HG03103 (cell line): ENCODE results near the gene TMTC1.
"Not testable (repeated sequence)": the region's sequence is repeated elsewhere in the genome, so short reads cannot be mapped to it uniquely, and the experiment has no call there.

Source experiments
- ATAC-seq: cut with Tn5 transposase; IDR thresholded peaks from one replicate; pipeline ENCODE4 v1.9.1; 2021; ENCODE audit warnings: low read depth; ENCODE audit not compliant: unreplicated experiment

Gene TMTC1

DNA sequence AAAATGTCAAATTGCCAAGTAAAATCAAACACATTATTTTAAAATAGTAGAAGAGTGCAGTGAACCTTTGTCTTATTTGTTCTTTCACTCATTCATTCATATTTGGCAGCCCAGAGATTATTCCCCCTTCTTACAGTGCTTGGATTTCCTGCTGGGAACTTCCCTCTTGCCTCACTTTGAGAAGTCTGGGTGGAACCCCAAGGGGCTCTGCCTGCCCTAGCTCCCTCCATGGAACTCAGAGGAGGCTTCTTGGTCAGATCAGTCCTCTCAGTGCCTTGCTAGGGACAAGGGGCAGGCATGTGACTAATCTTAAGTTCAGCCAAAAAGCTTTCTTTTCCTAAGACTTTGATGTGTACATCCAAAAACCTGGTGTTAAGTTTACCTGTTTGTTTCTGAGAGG is 201.6 kb downstream of the TMTC1 start:
- ATAC-seq: no peak

DNA sequence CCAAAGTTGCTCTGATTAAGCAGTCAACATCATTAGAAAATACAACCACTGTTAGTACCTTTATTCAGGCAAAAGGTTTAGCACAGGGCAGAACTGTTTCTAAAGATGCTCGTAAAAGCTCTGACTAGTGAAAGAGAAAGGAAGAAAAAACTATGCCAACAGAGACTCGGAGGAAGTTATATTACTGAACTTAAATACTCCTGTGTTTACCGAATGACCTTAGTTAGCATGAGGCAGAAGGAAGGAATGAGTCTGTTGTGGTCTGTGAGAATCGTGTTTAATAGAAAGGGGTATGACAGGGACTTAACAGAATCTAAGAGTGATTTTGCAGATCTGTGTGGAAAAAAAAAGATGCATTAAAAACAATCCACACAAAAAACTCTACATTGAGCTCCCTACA is 202.1 kb downstream of the TMTC1 start:
- no peak for ATAC-seq

DNA sequence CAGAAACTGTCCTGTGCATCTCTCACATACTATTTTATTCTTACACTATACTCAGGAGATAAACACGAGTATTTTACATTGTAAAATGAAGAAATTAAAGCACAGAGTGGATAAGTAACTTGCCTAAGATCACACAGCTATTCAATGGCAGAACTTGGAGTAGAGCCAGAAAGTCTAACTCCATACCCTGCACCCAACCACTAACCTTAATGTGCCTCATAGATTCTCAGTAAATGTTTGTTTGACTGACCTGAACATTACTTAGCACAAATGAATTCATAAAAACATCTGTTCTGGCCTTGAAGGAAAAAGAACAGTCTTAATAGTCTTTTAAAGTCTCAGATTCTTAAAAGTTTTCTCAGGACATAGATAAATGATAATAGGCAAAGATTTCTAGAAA is 202.8 kb downstream of the TMTC1 start:
- no peak for ATAC-seq

DNA sequence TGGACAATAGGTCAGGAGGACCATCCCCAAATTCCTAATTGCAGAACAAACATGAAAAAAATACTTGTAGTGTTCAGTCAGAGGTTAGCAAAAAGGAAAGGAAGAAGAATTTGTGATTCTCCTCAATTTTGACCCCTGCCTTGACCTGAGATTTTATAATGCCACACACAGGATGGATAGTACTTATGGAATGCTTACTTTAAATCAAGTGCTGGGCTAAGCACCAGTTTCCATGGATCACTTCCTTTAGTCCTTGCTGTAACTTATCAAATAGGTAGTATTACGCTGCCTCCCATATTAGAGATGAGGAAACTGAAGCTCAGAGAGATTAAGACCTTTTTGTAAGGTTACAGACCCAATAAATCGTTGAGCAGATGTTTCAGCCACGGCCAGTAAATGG is 205.0 kb downstream of the TMTC1 start:
- no peak for ATAC-seq

DNA sequence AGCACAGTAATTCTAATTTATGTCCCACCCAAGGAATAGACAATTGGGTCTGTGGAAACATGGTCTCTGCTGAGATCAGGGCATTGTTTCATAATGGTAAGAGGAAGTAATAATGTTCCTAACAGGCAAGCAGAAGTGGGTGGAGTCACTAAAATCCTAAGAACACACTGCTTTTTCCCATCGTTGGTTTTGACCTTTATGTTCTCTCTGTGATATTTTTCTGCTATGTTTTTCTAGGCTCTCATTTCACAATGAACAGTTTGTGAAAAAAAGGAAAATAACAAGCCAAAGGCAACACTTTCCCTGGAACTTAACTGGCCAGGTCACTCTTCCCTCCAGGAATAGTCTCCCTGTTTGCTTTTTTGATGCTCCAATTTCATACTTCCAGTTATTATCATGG is 205.7 kb downstream of the TMTC1 start:
- no peak for ATAC-seq

DNA sequence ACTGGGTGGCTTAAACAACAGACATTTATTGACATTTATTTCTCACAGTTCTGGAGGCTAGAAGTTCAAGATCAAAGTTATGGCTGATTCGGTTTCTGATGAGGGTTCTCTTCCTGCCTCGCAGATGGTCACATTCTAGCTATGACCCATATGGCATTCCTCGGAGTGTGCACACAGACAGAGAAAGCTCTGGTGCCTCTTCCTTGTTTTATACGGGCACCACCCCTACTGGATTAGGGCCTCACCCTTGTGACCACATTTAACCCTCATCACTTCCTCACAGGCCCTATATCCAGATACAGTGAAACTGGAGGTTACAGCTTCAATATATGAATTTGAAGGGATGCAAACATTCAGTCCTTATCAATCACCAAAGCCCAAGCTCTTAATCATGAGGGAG is 209.2 kb downstream of the TMTC1 start:
- ATAC-seq: no peak

DNA sequence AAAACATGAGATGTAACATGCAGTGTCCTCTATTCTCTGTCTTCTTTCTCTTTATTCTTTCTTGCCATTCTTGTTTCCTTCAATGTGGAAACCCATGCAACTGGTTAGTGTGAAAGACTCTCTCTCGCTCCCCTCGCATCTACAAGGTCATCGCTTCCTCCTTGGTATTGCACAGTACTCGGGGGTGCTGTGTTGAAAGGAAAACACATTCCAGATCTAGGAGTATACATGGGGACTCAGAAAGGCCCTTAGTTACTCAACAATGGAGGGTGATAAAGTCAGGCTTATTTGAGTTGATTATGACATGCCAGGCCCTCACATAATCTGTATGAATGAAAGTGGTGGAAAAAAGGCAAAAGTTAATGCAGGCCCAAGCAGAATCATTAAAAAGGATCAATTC is 210.8 kb downstream of the TMTC1 start:
- ATAC-seq: no peak

DNA sequence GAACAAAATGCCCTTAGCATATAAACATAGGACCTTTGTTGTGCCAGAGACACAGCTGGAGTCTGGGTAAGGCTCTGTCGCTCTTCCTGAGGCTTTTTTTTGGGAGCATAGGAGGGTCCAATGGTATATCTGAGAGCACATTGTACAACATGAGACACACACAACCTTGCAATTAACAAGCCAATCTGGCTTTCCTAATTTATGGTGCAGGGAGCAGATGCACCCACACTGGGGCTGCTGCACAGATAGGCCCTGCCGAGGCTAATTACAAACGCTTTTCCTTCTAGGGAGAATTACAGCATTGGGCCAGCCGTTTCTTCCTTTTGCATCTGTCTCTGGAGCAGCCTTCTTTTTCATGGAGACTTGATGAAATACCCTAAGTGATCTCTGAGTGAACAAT is 211.3 kb downstream of the TMTC1 start:
- no peak for ATAC-seq

DNA sequence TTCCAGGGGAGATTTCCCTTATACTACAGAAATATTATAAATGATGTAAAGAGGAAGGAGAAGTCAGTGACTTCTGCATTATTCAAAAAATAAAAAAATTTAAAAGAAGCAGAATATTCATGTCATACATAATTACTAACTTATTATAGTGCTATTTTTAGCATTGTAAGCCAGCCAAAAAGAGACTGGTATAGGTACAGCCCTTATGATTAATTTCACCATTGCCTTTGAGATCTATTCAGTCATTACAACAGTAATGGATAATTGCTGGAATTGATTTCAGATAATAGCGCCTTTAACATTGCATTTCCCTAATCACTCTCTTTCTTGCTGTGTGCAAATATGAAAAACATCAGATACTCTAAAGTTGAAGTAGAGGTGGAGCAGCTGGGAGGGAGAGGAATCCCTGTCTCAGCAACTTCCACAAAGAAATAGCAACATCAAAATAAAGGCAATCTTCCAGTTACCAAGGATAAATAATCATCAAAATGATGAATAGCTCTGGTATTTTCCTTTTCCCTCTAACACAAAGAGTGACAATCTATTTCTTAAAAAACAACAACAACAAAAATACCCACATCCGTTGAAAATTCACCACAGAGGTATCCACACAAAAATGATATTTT is 214.5 kb downstream of the TMTC1 start:
- ATAC-seq: no peak

DNA sequence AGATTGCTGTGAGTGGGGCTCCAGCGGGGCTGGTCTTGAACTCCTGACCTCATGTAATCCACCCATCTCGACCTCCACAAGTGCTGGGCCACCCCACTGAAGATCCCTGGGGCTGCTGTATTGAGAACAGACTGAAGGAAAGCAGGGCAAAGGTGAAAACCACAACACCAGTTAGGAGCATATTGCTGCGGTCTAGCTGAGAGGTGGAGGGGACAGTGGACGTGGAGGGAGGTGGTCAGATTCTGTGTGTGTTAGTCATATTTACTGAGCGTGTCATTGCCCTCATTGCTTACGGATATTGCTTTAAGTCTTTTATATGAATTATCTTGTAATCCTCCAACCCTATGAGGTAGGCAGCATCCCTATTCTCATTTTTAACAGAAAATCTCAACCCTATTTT is 217.3 kb downstream of the TMTC1 start:
- no peak for ATAC-seq

DNA sequence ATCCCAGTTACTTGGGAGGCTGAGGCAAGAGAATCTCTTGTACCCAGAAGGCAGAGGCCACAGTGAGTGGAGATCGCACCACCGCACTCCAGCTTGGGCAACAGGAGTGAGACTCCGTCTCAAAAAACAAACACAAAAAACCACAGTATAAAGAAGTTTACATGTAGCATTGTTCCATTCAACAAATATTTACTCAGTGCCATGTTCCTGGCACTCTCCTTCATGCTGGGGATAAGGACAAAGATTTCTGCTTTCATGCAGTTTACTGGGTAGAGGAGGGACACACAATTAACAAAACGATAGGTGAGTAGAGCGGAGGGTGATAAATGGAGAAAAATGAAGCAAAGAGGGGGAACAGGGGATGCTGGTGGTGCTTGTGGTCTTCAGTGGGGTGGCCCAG is 218.0 kb downstream of the TMTC1 start:
- ATAC-seq: no peak

DNA sequence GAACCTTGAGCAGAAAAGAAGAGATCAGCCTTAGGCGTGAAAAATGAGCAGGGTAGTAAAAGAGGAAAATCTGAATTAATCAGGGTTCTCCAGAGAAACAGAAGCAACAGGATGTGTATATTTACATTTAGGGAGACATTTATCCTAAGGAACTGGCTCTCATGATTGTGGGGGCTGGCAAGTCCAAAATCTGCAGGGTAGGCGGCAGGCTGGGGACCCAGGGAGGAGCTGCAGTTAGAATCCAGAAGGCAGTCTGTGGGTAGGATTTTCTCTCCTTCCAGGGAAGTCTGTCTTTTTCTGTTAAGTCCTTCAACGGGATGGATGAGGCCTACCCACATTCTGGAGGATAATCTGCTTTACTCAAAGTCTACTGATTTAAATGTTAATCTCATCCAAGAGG is 218.8 kb downstream of the TMTC1 start:
- no peak for ATAC-seq

DNA sequence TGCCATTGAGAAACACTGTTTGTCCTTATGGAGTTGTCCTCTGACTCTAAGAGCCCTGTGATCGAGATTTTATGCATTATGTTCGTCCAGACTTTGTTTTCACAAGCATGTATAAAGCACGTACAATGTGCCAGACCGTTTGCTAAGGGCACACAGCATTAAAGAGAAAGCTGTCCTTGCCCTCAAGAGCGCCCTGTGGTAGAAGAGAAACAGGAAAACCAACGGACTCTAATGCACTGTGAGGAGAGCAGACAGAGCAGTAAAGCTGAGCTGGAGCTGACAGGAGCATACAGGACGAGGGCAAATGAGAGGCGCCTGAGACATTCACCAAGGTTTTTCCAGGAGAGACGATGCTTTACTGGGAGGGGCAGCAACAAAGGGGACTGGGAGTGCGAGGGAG is 220.1 kb downstream of the TMTC1 start:
- no peak for ATAC-seq

DNA sequence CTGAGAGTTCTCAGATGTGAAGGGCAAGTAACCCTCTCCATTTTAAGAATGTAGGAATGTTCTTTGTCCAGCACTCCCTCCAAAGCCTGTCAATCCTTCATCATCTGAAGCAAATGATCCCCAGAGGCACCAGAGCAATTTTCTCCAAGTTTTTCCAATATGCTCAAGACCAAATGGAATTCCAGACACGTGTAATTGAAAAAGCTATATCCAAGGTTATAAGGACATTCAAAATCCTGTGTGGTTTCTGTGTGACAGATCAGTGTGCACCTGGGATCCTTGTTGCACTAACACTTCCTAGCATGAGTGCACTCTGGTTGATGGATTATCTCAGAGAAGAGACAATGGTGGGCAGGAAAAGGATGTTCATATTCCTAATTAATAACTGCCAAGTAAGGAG is 220.7 kb downstream of the TMTC1 start:
- ATAC-seq: no peak

DNA sequence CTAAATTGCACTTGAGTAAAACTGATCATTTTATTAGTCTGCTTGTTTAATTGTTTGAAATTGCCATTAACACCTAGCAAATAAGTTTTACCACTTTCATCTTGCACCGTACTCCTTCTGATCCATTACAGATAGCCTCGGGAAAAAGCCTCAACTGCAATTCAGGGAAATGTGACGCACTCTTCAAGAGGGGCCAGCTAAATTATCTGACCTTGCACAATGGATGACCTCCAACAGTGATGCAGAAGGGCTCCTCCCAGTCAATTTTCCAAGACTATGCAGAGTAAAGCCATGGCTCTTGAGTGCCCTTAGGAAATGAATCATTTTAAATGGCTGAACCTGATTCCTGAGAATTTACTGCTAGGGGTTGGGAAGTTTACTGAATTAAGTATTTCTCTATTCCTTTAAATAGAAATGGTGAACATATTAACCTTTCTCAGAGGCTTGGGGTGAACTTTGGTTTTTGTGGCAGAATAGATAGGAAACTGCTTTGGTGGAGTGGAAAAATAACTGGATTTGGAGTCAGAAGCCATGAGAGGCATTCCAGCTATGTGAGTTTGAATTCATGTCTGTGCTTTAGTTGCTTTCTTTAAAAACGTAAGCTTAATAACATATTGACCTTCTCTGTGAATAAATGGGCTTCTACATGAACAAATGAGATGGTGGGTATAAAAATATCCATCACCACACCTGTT is 221.5 kb downstream of the TMTC1 start:
- no peak for ATAC-seq

DNA sequence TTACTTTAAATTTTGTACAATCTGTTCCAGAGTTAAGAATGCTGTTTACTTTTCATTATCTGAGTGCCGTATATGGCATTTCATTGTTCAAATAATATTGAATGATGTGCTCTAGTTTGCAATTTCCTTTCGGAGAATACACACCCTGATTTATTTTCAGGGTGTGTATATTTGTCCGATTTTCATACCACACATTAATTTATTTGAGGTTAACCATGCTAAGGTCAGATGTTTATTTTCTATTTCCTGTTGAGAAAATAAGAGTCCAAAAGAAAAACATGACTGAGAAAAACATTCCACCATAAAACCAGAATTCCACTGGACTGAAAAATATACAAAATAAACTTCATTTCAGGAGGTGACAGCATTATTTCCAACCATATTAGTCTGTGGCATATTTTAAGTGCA is 222.1 kb downstream of the TMTC1 start:
- ATAC-seq: no peak

DNA sequence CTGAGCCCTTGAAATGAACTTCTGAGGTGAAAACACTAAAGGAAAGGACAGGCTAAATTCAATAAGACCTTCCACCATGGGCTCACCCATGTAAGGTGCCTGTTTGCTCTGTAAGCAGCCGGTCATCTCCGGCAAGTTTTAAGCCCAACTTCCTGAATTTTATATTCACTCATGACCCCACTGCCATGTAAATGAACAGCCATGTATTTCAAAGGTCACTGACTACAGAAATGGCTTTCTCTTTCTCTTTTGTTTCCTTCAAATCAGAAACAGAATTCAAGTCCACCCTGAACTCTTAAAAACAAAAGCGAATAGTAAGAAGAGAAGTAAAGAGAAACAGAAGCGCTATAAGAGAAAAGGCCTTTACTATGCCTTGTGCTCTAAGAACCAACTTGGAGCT is 224.5 kb downstream of the TMTC1 start:
- no peak for ATAC-seq

DNA sequence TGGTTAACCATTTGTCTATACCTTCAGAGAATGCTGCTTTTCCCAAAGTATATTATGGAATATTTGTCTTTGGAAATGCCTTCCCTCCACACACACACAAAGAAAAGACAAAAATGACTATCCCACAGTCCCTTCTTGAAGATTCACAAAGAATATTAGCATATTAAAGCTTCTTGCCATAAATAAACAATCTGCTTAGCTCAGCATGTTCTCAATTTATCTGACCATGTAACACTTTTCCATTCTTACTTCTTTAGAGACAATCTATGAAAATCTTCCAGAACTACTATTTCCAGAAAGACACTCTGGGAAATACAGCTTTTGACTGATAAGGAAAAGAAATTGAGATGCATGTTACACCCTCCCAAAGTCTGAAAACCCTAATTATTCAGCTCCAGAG is 227.4 kb downstream of the TMTC1 start:
- ATAC-seq: no peak

DNA sequence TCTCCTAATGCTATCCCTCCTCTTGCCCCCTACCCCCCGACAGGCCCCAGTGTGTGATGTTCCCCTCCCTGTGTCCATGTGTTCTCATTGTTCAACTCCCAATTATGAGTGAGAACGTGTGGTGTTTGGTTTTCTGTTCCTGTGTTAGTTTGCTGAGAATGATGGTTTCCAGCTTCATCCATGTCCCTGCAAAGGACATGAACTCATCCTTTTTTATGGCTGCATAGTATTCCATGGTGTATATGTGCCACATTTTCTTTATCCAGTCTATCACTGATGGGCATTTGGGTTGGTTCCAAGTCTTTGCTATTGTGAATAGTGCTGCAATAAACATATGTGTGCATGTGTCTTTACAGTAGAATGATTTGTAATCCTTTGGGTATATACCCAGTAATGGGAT is 228.3 kb downstream of the TMTC1 start:
- not testable (repeated sequence) for ATAC-seq

DNA sequence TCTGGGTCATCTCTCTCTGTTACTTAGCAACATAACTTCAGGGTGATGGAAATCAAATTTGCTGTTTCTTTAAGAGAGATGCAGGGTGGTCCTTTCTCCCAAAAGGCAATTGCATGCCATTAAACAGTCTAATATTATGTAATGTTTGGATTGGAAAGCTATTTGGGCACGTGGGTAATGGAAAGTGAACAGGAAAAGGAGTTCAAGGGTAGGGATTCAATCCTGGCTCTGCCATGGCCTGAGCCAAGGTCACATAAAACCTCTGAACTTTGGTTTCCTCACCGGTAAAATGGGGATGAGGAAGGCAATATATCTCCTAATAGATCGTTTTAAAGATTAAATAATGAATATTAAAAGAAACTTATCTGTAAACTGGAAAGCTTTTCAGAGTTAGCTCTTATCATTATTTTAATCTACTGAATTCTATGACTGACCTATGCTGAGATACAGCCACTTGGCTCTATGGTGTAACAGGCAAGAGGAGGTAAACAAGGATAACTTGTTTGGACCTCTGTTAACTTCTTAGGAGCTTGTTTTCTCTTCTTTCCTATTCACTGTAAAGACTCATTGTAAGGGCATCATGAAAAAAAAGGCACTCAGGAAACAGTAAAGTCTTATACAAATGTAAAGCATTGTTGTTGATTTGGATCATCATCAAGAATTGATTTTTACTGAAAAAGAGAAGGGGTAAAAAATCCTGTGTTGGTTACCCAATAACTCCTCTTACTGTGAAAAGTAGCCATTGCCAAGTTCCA is 230.6 kb downstream of the TMTC1 start:
- ATAC-seq: no peak

DNA sequence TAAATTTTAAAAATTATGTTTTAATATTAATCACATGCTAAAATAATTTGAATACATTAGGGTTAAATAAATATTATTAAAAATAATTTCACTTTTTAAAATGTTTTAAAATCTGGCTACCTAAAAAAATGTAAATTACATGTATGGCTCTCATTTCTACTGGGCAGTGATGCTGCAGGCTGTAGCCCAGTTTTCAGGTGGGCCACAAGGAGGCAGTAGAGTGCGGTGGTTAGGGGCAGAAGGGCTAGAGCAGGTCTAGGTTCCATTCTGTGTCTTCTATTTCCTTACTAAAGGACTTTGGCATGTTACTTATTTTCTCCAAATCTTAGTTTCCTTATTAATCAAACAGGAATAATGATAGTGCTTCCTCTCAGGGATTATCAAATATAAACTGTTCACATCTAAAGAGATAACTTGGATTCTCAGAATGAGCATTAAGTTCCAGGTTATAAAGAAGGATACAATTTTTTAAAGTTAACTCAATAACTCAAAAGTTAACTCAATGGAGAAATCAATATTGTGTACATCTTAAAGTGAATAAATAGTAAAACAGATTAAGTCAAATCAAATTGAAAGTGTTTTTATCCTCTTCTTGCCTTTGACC is 231.3 kb downstream of the TMTC1 start:
- ATAC-seq: peak; percentile 95

DNA sequence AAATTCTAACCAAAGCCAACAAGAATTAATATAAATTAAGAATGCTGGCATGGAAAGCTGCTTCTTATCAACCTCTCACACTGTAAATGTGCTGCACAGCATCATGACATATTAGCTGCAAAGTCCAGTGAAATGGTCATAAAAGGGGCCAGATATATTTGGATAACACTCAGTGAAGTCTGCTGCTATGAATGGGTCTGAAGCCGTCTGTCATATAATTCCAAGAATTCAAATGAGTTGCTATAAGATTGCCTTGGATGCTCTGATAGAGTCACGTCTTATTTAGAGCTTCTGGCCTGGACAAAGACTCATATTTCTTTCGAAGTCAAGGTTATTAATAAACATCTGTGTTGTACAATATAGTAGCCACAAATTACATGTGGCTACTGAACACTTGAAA is 231.9 kb downstream of the TMTC1 start:
- no peak for ATAC-seq
